Measurements from ENCODE around the gene FAM236D.
"Not testable (repeated sequence)": the region's sequence is repeated elsewhere in the genome, so short reads cannot be mapped to it uniquely, and the experiment has no call there.

The FAM236D gene
- 0 reads per million in 3 experiments for total RNA-seq

DNA sequence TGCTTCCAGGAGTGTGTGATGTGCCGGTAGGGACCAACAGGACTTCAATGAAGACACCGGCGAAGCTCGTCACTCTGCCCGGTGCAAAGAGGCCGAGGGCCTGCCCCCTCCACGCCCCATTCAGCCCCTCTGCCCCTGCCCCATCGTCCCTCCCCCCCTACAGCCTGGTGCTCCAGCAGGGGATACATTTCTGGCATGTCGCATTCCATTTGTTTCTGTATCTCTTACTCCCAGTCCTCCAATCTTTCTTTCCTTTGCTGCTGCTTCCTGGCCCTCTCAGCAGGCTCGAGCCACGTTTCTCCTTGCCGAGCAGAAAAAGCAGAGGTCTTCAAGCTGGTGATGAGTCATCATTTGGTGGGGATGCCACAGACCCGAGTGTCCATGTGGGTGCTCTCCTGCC, at the start of gene FAM236D:
Gene FAM236D, minus strand, starts transcription at position 101 of the 400 bp plus-strand sequence. Its CDS starts 100 bp downstream, at position 1.
- DNase-seq, result not testable (repeated sequence)

DNA sequence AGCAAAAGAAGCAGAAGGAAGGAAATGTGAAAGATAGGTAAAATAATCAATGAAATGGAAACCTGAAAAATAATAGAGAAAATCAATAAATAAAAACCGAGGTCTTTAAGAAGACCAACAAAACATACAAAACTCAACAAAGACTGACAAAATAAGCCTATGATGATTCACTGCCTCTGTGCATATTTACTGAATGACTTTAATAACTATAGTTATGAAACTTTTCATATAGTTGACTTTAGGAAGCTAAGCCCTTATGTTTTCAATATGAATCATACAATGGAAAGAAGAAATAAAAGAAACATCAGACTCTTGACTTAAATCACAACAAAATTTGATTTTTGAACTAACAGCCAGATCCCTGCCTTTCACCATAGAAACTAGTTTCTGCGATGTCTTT, 29.5 kb upstream of the FAM236D start:
- not testable (repeated sequence) for DNase-seq

DNA sequence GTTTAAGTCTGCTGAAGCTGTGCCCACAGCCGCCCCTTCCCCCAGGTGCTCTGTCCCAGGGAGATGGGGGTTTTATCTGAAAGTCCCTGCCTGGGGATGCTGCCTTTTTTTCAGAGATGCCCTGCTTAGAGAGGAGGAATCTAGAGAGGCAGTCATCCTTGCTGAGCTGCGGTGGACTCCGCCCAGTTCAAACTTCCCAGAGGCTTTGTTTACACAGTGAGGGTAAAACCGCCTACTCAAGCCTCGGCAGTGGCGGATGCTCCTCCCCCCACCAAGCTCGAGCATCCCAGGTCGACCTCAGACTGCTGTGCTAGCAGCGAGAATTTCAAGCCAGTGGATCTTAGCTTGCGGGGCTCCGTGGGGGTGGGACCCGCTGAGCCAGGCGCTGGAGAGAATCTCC, 22.7 kb upstream of the FAM236D start:
- DNase-seq, result not testable (repeated sequence)

DNA sequence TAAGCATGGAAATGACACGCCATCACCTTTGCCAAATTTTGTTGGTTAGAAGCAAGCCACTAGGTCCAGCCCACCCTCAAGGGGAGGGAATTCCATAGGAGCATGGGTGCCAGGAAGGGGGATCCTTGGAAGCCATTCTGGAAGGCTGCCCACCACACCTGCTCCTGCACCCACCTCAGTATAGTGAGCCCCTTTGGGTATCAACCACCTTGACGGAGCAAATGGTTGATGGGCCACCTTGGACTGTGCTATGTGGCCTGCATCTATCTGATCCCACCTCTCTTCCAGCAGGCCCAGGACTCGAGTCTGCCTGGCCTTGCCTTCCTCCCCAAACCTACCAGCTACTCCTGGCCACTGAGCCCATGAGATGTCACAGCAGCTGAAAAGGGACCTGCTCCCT, 17.6 kb downstream of the FAM236D start:
- DNase-seq, result not testable (repeated sequence)

DNA sequence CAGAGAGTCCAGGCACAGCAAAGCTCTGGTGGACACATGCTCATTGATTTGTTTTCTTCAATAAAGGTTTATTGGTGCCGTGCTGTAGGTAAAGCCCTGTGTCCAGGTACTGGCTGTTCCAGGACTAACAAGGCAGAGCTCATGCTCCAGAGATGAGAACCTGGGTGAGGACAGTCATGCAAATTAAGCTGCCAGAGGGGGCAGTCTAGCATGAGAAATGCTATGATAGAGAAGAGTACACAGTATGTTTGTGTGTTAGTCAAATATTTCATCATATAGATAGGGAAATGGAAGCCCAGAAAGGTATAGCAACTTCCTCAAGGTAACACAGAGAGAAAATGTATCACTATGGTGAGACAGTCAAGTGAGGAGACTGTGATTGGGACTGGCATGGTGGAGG, 19.9 kb downstream of the FAM236D start:
- DNase-seq, result not testable (repeated sequence)

DNA sequence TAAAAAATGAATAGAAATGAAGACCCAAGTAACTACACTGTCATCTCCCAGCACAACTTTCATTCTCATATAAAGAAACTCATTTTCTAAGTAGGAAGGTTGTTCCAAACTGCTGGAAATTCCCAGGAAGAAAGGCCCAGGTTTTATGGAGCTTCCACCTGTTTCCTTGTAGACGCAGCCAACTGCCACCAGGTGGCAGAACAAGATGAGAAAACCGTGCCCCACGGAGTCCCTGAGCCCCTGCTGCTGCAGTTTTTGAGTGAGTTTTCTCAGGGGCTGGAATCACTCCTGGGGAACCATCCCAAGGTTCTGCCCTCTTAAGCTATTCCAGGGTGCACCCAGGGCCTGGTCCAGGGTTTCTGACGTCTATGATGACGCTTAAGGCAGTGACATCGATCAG, 24.0 kb downstream of the FAM236D start:
- not testable (repeated sequence) for DNase-seq

DNA sequence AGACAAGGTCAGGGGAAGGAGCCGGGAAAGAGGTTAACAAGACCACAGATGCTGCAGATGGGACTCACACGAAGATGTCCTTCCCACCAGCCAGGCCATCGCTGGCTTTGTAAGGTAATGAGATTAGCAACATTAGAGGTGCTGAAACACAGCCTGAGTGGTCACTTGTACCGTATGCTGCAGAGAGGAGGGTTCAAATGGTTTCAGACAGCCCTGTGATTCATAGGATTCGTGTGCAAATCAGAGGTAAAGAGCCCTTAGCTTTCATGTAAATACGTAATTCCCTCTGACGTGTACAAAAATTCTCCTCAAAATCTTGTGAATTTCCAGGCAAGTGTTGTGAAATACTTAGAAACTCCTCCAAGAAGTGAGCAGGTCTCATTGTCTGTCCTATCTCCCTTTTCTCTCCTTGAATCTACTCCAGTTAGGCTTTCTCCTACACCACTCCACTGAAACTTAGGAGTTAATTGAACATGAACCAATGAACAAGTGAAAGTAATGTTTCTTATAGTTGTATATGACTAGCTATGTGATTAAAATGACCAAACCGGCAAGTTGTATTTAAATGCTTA, 24.6 kb downstream of the FAM236D start:
- DNase-seq, result not testable (repeated sequence)

DNA sequence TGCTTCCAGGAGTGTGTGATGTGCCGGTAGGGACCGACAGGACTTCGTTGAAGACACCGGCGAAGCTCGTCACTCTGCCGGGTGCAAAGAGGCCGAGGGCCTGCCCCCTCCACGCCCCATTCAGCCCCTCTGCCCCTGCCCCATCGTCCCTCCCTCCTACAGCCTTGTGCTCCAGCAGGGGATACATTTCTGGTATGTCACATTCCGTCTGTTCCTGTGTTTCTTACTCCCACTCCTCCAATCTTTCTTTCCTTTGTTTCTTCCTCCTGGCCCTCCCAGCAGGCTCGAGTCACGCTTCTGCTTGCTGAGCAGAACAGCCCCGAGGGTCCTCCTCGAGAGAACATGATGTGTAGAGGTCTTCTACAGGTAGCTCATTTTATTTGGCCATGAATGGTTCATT, 25.4 kb downstream of the FAM236D start, which contains the start of gene FAM236B:
Gene FAM236B, minus strand, starts transcription at position 101 of the 400 bp plus-strand sequence. Its CDS starts 100 bp downstream, at position 1.
- not testable (repeated sequence) for DNase-seq

DNA sequence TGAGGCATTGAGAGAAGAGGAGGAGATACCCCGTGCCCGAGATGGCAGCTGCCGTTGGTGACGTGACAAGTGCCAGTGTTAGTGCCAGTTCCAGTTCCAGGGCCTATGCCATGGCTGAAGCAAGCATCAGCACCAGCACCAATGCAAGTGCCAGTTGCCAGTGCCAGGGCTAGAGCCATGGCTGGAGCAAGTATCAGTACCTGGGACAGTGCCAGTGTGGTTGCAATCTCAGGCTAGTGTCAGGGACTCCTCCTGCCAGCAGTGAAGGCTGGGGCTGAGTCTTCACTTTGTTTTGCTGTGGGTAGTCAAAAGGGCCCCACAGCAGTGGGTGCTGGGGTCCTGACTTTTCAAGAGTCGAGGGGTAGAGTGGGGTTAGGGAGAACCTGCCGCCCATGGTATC, 29.9 kb downstream of the FAM236D start:
- not testable (repeated sequence) for DNase-seq

DNA sequence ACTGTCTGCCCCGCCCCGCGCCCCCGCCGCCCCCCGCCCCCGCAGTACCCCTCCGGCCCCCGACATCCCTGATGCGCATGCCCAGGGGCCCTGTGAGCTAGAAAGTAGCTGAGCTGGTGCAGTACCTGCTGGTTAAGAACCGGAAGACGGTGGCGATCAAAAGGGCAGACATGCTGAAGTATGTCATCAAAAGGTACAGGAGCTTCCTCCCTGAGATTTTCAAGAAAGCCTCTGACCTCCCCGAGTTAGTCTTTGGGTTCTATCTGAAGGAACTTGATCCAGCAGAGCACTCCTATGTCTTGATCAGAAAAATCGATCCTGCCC, 30.6 kb downstream of the FAM236D start:
- DNase-seq, result not testable (repeated sequence)

DNA sequence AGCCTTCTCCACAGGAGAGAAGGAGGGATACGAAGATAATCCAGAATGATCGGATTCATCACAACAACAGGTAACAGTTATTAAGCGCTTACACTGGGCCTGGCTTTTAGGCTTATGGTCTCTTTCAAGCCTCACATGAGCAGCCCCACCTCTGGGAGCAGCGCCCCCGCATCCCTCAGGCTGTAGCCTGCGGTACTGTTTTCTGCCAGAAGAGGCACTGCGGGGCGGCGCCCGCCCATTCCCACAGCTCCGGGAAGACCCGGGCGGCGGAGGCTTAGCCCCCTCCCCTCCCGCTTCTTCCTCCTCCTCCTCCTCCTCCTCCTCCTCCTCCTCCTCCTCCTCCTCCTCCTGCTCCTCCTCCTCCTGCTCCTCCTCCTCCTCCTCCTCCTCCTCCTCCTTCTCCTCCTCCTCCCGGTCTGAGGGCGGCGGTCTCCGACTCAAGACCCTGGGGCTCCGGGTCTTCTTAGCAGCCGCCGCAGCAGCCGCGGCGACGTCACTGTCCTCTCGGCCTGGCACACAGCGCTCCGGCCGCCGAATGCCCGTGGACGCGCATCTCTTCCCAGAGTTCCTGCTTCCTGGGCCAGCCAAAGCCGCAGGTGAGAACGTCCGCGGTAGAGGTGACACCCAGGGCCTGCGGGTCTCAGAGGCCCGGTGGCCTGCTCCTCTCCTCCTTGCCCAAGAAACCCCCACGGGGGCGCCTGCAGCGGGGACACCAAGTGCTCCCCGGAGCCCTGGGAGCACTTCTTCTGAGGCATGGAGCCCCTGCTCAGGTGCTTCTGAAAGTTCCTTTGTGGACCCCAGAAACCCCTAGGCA, 31.1 kb downstream of the FAM236D start, which contains the start of gene DMRTC1B:
Gene DMRTC1B, plus strand, starts transcription at position 238 of the 814 bp plus-strand sequence. CDS start 68,246 bp downstream, outside the sequence.
- not testable (repeated sequence) for DNase-seq

DNA sequence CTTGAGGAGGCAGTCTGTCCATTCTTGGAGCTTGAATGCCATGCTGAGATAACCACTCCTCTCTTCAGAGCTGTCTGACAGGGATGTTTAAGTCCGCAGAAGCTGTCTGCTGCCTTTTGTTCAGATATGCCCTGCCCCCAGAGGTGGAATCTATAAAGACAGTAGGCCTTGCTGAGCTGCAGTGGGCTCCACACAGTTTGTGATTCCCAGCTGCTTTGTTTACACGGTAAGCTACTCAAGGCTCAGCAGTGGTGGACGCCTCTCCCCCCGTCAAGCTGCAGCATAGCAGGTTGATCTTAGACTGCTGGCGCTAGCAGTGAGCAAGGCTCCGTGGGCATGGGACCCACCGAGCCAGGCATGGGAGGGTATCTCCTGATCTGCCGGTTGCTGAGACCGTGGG, 47.6 kb downstream of the FAM236D start:
- not testable (repeated sequence) for DNase-seq

Measured in central memory CD4-positive, alpha-beta T cell (primary cell).